H1 (cell line): ENCODE data around the gene SLC25A12. TPM values are rescaled to one million over a fixed set of nuclear protein-coding genes. Genes with fewer than 3 reads are reported as not detected.

ENCODE experiments used
- CTCF ChIA-PET: fragments of 300-600 bp; sonication (Branson Sonifier 250); formaldehyde crosslinking; loops from one replicate; lab custom pipeline; 2021; ENCODE audit not compliant: partially characterized antibody; lab: Charles Lee
- POLR2A ChIA-PET: fragments of 300-600 bp; sonication (Branson Sonifier 250); formaldehyde crosslinking; loops from one replicate; lab custom pipeline; 2021; ENCODE audit warnings: inconsistent platforms; ENCODE audit not compliant: partially characterized antibody; lab: Charles Lee
- DNase-seq, 2 experiments: peaks; one replicate each; pipeline versions ENCODE4 v3.0.0 to v3.0.0-alpha.2; 2010 to 2022; ENCODE audit warnings: low spot score in 2 of 2, low read depth in 1 of 2, mixed read lengths in 1 of 2
- FAIRE-seq: peaks from 2 replicates; lab custom pipeline; 2011; peaks lifted over from hg19 to GRCh38; lab: Jason Lieb, UNC
- H2AFZ ChIP-seq: 2 replicates; pipeline ENCODE4 v1.8.1; 2012; ENCODE audit warnings: low read length, inconsistent platforms
- H2AK5ac ChIP-seq: 2 replicates; pipeline ENCODE4 v1.6.1; 2013; ENCODE audit warnings: low read depth, low read length
- H2BK120ac ChIP-seq: replicated peaks from 2 replicates; pipeline ENCODE3; 2013; ENCODE audit warnings: low read depth, low read length, inconsistent platforms
- H2BK12ac ChIP-seq: 2 replicates; pipeline ENCODE4 v1.6.1; 2013; ENCODE audit warnings: low read depth, low read length
- H2BK15ac ChIP-seq: 2 replicates; pipeline ENCODE4 v1.6.1; 2013; ENCODE audit warnings: low read length
- H2BK20ac ChIP-seq: 2 replicates; pipeline ENCODE4 v1.6.1; 2013; ENCODE audit warnings: low read length
- H2BK5ac ChIP-seq: 2 replicates; pipeline ENCODE4 v1.6.1; 2013; ENCODE audit warnings: low read depth, low read length
- H3K14ac ChIP-seq: 2 replicates; pipeline ENCODE4 v1.6.1; 2013; ENCODE audit warnings: inconsistent platforms; ENCODE audit not compliant: insufficient read length
- H3K18ac ChIP-seq: 2 replicates; pipeline ENCODE4 v1.6.1; 2013; ENCODE audit warnings: low read length; ENCODE audit errors: extremely low read depth
- H3K23ac ChIP-seq: 2 replicates; pipeline ENCODE4 v1.6.1; 2013; ENCODE audit warnings: inconsistent platforms; ENCODE audit not compliant: insufficient read length
- H3K23me2 ChIP-seq: 2 replicates; pipeline ENCODE4 v1.6.1; 2013; ENCODE audit warnings: low read depth, low read length
- H3K27ac ChIP-seq: 2 replicates; pipeline ENCODE4 v1.6.1; 2011; ENCODE audit warnings: low read depth, low read length, inconsistent platforms
- H3K27me3 ChIP-seq, 4 experiments: replicated peaks in 1 of 4; 1 replicate in 1 of 4; 2 replicates in 3 of 4; pipeline versions ENCODE4 v1.6.1 to v1.8.1; 2011 to 2013; ENCODE audit warnings: low read length in 3 of 4, mild to moderate bottlenecking in 3 of 4, inconsistent platforms in 2 of 4, mixed read lengths in 2 of 4, moderate library complexity in 1 of 4; ENCODE audit not compliant: control insufficient read depth in 3 of 4, insufficient read depth in 3 of 4; ENCODE audit errors: extremely low read depth in 1 of 4
- H3K36me3 ChIP-seq, 4 experiments: 2 replicates each; pipeline versions ENCODE4 v1.6.1 to v1.8.1; 2011 to 2013; ENCODE audit warnings: mild to moderate bottlenecking in 4 of 4, low read length in 3 of 4, moderate library complexity in 2 of 4, control low read depth in 1 of 4, inconsistent platforms in 1 of 4; ENCODE audit not compliant: insufficient read depth in 4 of 4, control insufficient read depth in 2 of 4
- H3K4ac ChIP-seq: replicated peaks from 2 replicates; pipeline ENCODE3; 2013; ENCODE audit warnings: low read length, low read depth, mixed read lengths, inconsistent platforms; ENCODE audit not compliant: insufficient read length
- H3K4me1 ChIP-seq, 4 experiments: replicated peaks in 1 of 4; 1 replicate in 1 of 4; 2 replicates in 3 of 4; pipeline versions ENCODE4 v1.6.1 to v1.8.1; 2011 to 2013; ENCODE audit warnings: low read length in 3 of 4, inconsistent platforms in 2 of 4, mixed read lengths in 1 of 4; ENCODE audit not compliant: insufficient read depth in 4 of 4, control insufficient read depth in 3 of 4
- H3K4me2 ChIP-seq, 2 experiments: 2 replicates each; pipeline versions ENCODE4 v1.6.1 to v1.8.1; 2011 to 2013; ENCODE audit warnings: low read depth in 2 of 2, low read length in 2 of 2, control low read depth in 1 of 2, inconsistent platforms in 1 of 2, mild to moderate bottlenecking in 1 of 2; ENCODE audit not compliant: insufficient read depth in 1 of 2
- H3K4me3 ChIP-seq, 4 experiments: fragments of 200-600, 300-600 bp in 1 of 4; sonication (generic), shearing (Covaris generic), sonication (Bioruptor Twin) in 1 of 4; 2 replicates each; pipeline versions ENCODE4 v1.5.1 to v1.8.1; 2011 to 2016; ENCODE audit warnings: low read length in 4 of 4, low read depth in 3 of 4, control low read depth in 2 of 4, inconsistent platforms in 2 of 4, mild to moderate bottlenecking in 2 of 4, mixed read lengths in 1 of 4, moderate library complexity in 1 of 4; ENCODE audit not compliant: insufficient read depth in 2 of 4; ENCODE audit errors: extremely low read depth in 1 of 4
- H3K56ac ChIP-seq: replicated peaks from 2 replicates; pipeline ENCODE3; 2013; ENCODE audit warnings: low read depth, mild to moderate bottlenecking, mixed read lengths, low read length, inconsistent platforms; ENCODE audit not compliant: insufficient read length
- H3K79me1 ChIP-seq: 2 replicates; pipeline ENCODE4 v1.6.1; 2013; ENCODE audit warnings: low read depth, low read length, control low read depth
- H3K79me2 ChIP-seq, 2 experiments: 2 replicates each; pipeline versions ENCODE4 v1.6.1 to v1.8.1; 2012 to 2013; ENCODE audit warnings: low read length in 2 of 2, mild to moderate bottlenecking in 2 of 2, inconsistent platforms in 1 of 2; ENCODE audit not compliant: insufficient read depth in 2 of 2, control insufficient read depth in 1 of 2
- H3K9ac ChIP-seq, 4 experiments: replicated peaks in 1 of 4; 1 replicate in 1 of 4; 2 replicates in 3 of 4; pipeline versions ENCODE4 v1.6.1 to v1.8.1; 2011 to 2013; ENCODE audit warnings: low read depth in 3 of 4, low read length in 3 of 4, control low read depth in 2 of 4, mild to moderate bottlenecking in 2 of 4, moderate library complexity in 2 of 4, inconsistent platforms in 1 of 4; ENCODE audit errors: extremely low read depth in 1 of 4
- H3K9me3 ChIP-seq, 2 experiments: 2 replicates each; pipeline versions ENCODE4 v1.6.1 to v1.8.1; 2012 to 2013; ENCODE audit warnings: mild to moderate bottlenecking in 2 of 2, moderate library complexity in 2 of 2, control low read depth in 1 of 2, inconsistent platforms in 1 of 2, low read depth in 1 of 2, low read length in 1 of 2, mixed read lengths in 1 of 2; ENCODE audit not compliant: insufficient read depth in 2 of 2
- H4K20me1 ChIP-seq, 2 experiments: replicated peaks in 1 of 2; 2 replicates each; pipeline versions ENCODE3 to v1.8.1; 2011 to 2013; ENCODE audit warnings: inconsistent platforms in 2 of 2, low read length in 2 of 2, mild to moderate bottlenecking in 1 of 2; ENCODE audit not compliant: insufficient read depth in 2 of 2, control insufficient read depth in 1 of 2
- H4K5ac ChIP-seq: 2 replicates; pipeline ENCODE4 v1.6.1; 2013; ENCODE audit warnings: low read length, low read depth, mixed read lengths, inconsistent platforms; ENCODE audit not compliant: insufficient read length
- H4K8ac ChIP-seq: 2 replicates; pipeline ENCODE4 v1.8.0; 2013; ENCODE audit warnings: mild to moderate bottlenecking, moderate library complexity, low read length, inconsistent platforms; ENCODE audit not compliant: insufficient read depth; ENCODE audit errors: extremely low read depth
- H4K91ac ChIP-seq: replicated peaks from 2 replicates; pipeline ENCODE3; 2013; ENCODE audit warnings: low read length, mixed read lengths, inconsistent platforms; ENCODE audit not compliant: insufficient read length
- ATF3 ChIP-seq: IDR thresholded peaks from 2 replicates; pipeline ENCODE4 v1.6.1; 2011; ENCODE audit warnings: low read depth, mild to moderate bottlenecking, low read length; ENCODE audit not compliant: insufficient read depth
- BCL11A ChIP-seq, 2 experiments: IDR thresholded peaks; one replicate each; pipeline ENCODE4 v1.6.1; 2011; ENCODE audit warnings: low read depth in 2 of 2, low read length in 2 of 2, mild to moderate bottlenecking in 2 of 2
- BRCA1 ChIP-seq: IDR thresholded peaks from 2 replicates; pipeline ENCODE4 v1.6.1; 2012; ENCODE audit warnings: low read depth, low read length, improper control_type of control experiment
- CTCF ChIP-seq, 3 experiments: IDR thresholded peaks; 1 replicate in 2 of 3; 2 replicates in 1 of 3; pipeline versions ENCODE4 v1.5.1 to v1.6.1; 2011; ENCODE audit warnings: low read length in 3 of 3, mild to moderate bottlenecking in 3 of 3, inconsistent platforms in 2 of 3, low read depth in 1 of 3, moderate library complexity in 1 of 3; ENCODE audit not compliant: insufficient read depth in 1 of 3; ENCODE audit errors: control extremely low read depth in 1 of 3
- HDAC2 ChIP-seq, 2 experiments: fragments of 300-600 bp in 1 of 2; sonication (generic) in 1 of 2; IDR thresholded peaks; 2 replicates each; pipeline ENCODE4 v1.6.1; 2011 to 2012; ENCODE audit warnings: low read depth in 2 of 2, low read length in 2 of 2, mild to moderate bottlenecking in 2 of 2, moderate library complexity in 2 of 2, borderline replicate concordance in 1 of 2, inconsistent platforms in 1 of 2
- HDAC6 ChIP-seq: IDR thresholded peaks from one replicate; pipeline ENCODE4 v1.7.1; 2012; ENCODE audit warnings: low read depth, mild to moderate bottlenecking, inconsistent platforms, low read length, moderate library complexity
- RAD21 ChIP-seq, 2 experiments: IDR thresholded peaks in 1 of 2; conservative IDR thresholded peaks in 1 of 2; 2 replicates each; pipeline ENCODE4 v1.6.1; 2011; ENCODE audit warnings: low read depth in 2 of 2, low read length in 2 of 2, improper control_type of control experiment in 1 of 2, inconsistent platforms in 1 of 2, mild to moderate bottlenecking in 1 of 2, moderate library complexity in 1 of 2
- RXRA ChIP-seq: IDR thresholded peaks from 2 replicates; pipeline ENCODE4 v1.6.1; 2011; ENCODE audit warnings: low read depth, mild to moderate bottlenecking, low read length, moderate library complexity; ENCODE audit not compliant: insufficient read depth
- SP4 ChIP-seq: IDR thresholded peaks from 2 replicates; pipeline ENCODE4 v1.6.1; 2012; ENCODE audit warnings: low read length, inconsistent platforms
- WGBS, 2 experiments: shearing (Covaris generic) in 1 of 2; methylation state at CpG; one replicate each; pipeline versions ENCODE4 v1.1.6 to v1.1.7; 2013 to 2015; ENCODE audit warnings: low lambda C conversion rate in 2 of 2, mixed read lengths in 2 of 2, inconsistent platforms in 1 of 2, low coverage in 1 of 2, missing lambda C conversion rate in 1 of 2; ENCODE audit not compliant: insufficient replicate concordance in 2 of 2, insufficient coverage in 1 of 2, insufficient read length in 1 of 2; ENCODE audit errors: extremely low coverage in 1 of 2, missing lambda C conversion rate in 1 of 2; 5-methylcytosine and 5-hydroxymethylcytosine counted together
- polyA plus RNA-seq, 7 experiments: library from polyadenylated mRNA; depleted of rRNA in 3 of 7; stranded (reverse) in 5 of 7; unstranded in 2 of 7; fragments of >200 nt in 5 of 7; fragments of 200-250 nt in 2 of 7; gene quantifications; 1 replicate in 5 of 7; 2 replicates in 1 of 7; 4 replicates in 1 of 7; pipeline versions ENCODE4 v1.2.1 to v1.2.3, GENCODE V29; 2011 to 2013; ENCODE audit warnings: missing spikeins in 2 of 7, mixed read lengths in 2 of 7
- total RNA-seq: library from RNA; stranded (reverse); fragmentation: NEBNext Ultra II Directional; extraction: Animal tissue kit (Norgen Biotek cat#: 25700); gene quantifications from 2 replicates; pipeline ENCODE4 v1.2.1, GENCODE V29; 2021
- TF ChIP-seq, protein P1 (sequence below): IDR thresholded peaks from 2 replicates; pipeline ENCODE4 v1.6.1; 2012; ENCODE audit warnings: inconsistent platforms

The SLC25A12 gene
- total and polyA plus RNA-seq, 2 of the 8 experiments (the other 6 are each of a cell fraction or from before 2014, with no cell fraction given), result 7.7 to 10.2 TPM

GRCh38 chr2:171858397-171858958 lies 35.6 kb downstream of the SLC25A12 start:
- H3K27me3 ChIP-seq, result no peaks in the 10 kb centered on the region
- H3K14ac ChIP-seq, result no peak overlapping the region
- ChIA-PET POLR2A (no interaction called here), CTCF (no interaction called here)
- no peak overlapping the region for H3K4ac ChIP-seq
- no peak overlapping the region for H2AK5ac ChIP-seq
- no peak overlapping the region for H3K4me3 ChIP-seq
- H4K20me1 ChIP-seq, result no peaks in the 10 kb centered on the region
- no peak overlapping the region for H2BK5ac ChIP-seq
- H3K9ac ChIP-seq, result no peak overlapping the region
- H4K5ac ChIP-seq, result no peak overlapping the region
- no peak overlapping the region for H3K27ac ChIP-seq
- no peak overlapping the region for H2BK120ac ChIP-seq
- no peak overlapping the region for H2BK20ac ChIP-seq
- WGBS, 2 experiments, result 91% methylated on average over 2 of the region's 2 CpGs; no CpG with 5 or more reads in 1 of the 2 experiments
- no peaks in the 10 kb centered on the region for H3K79me1 ChIP-seq
- H3K36me3 ChIP-seq, result no peaks in the 10 kb centered on the region
- no peaks in the 10 kb centered on the region for H3K79me2 ChIP-seq
- H3K56ac ChIP-seq, result no peak overlapping the region
- H4K8ac ChIP-seq, result no peak overlapping the region
- no peak overlapping the region for H3K4me2 ChIP-seq
- no peak overlapping the region for H3K18ac ChIP-seq
- H3K4me1 ChIP-seq, result no peaks in the 10 kb centered on the region
- H3K23me2 ChIP-seq, result no peaks in the 10 kb centered on the region
- no peak for DNase-seq
- H3K23ac ChIP-seq, result no peak overlapping the region
- FAIRE-seq, result no peak
- no peak overlapping the region for H2BK12ac ChIP-seq
- no peaks in the 10 kb centered on the region for H3K9me3 ChIP-seq
- H2BK15ac ChIP-seq, result no peak overlapping the region
- H2AFZ ChIP-seq, result no peak overlapping the region
- H4K91ac ChIP-seq, result no peak overlapping the region
- TF ChIP-seq CTCF (IDR thresholded peaks at IDR 0.05; ENCODE audit: control extremely low read depth in 1 of 3, insufficient read depth in 1 of 3, low read depth in 1 of 3, low read length in 3 of 3) (no peak), BCL11A (IDR thresholded peaks at IDR 0.05; ENCODE audit: low read depth in 2 of 2, low read length in 2 of 2) (no peak), HDAC6 (no peak), BRCA1 (no peak), RAD21 (IDR thresholded peaks at IDR 0.05 in 1 of 2, conservative IDR thresholded peaks at IDR 0.05 in 1 of 2; ENCODE audit: low read depth in 2 of 2, low read length in 2 of 2) (no peak), HDAC2 (IDR thresholded peaks at IDR 0.05; ENCODE audit: borderline replicate concordance in 1 of 2, low read depth in 2 of 2, low read length in 2 of 2) (no peak), SP4 (no peak), RXRA (no peak), ATF3 (no peak)
- TF ChIP-seq, protein P1, sequence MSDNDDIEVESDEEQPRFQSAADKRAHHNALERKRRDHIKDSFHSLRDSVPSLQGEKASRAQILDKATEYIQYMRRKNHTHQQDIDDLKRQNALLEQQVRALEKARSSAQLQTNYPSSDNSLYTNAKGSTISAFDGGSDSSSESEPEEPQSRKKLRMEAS, result no peak
